LoVo (cell line): ENCODE results near the gene RFX2.
"Not testable (repeated sequence)": the region's sequence is repeated elsewhere in the genome, so short reads cannot be mapped to it uniquely, and the experiment has no call there.

Experiments
- DNase-seq: peaks from one replicate; pipeline ENCODE4 v3.0.0-alpha.2; 2016; ENCODE audit warnings: low spot score

Gene RFX2

GRCh38 chr19:5971714-5972354 is 138.5 kb downstream of the RFX2 start:
- DNase-seq = no peak

GRCh38 chr19:5969476-5969875 is 140.8 kb downstream of the RFX2 start:
- no peak for DNase-seq

- DNase-seq = no peak
Measured at GRCh38 chr19:5968431-5969373, 141.6 kb downstream of the RFX2 start.

GRCh38 chr19:5967994-5968430 is 142.3 kb downstream of the RFX2 start:
- peak; percentile 64 for DNase-seq

- no peak for DNase-seq
Measured at GRCh38 chr19:5967571-5967970, 142.7 kb downstream of the RFX2 start.

- DNase-seq = no peak
Measured at GRCh38 chr19:5966941-5967340, 143.4 kb downstream of the RFX2 start.

GRCh38 chr19:5966215-5966614 is 144.1 kb downstream of the RFX2 start:
- DNase-seq = no peak

- DNase-seq = no peak
Measured at GRCh38 chr19:5964816-5965565, 145.3 kb downstream of the RFX2 start.

- no peak for DNase-seq
Measured at GRCh38 chr19:5963855-5964254, 146.4 kb downstream of the RFX2 start.

- DNase-seq = not testable (repeated sequence)
Measured at GRCh38 chr19:5963259-5963658, 147.0 kb downstream of the RFX2 start.

- DNase-seq = no peak
Measured at GRCh38 chr19:5961969-5962945, 148.0 kb downstream of the RFX2 start.

- not testable (repeated sequence) for DNase-seq
Measured at GRCh38 chr19:5961641-5961968, 148.7 kb downstream of the RFX2 start.

- DNase-seq = no peak
Measured at GRCh38 chr19:5960005-5961001, 150.0 kb downstream of the RFX2 start.

- no peak for DNase-seq
Measured at GRCh38 chr19:5959260-5960004, 150.9 kb downstream of the RFX2 start.

- no peak for DNase-seq
Measured at GRCh38 chr19:5958851-5959122, 151.5 kb downstream of the RFX2 start.

- no peak for DNase-seq
Measured at GRCh38 chr19:5958074-5958850, 152.0 kb downstream of the RFX2 start.

- no peak for DNase-seq
Measured at GRCh38 chr19:5957170-5957569, 153.1 kb downstream of the RFX2 start.

- no peak for DNase-seq
Measured at GRCh38 chr19:5956728-5957127, 153.6 kb downstream of the RFX2 start.

GRCh38 chr19:5956323-5956722 is 154.0 kb downstream of the RFX2 start:
- no peak for DNase-seq
